Measurements from ENCODE around the gene SERPINB6.
"Not testable (repeated sequence)": the region's sequence is repeated elsewhere in the genome, so short reads cannot be mapped to it uniquely, and the experiment has no call there.

SERPINB6 gene

DNA sequence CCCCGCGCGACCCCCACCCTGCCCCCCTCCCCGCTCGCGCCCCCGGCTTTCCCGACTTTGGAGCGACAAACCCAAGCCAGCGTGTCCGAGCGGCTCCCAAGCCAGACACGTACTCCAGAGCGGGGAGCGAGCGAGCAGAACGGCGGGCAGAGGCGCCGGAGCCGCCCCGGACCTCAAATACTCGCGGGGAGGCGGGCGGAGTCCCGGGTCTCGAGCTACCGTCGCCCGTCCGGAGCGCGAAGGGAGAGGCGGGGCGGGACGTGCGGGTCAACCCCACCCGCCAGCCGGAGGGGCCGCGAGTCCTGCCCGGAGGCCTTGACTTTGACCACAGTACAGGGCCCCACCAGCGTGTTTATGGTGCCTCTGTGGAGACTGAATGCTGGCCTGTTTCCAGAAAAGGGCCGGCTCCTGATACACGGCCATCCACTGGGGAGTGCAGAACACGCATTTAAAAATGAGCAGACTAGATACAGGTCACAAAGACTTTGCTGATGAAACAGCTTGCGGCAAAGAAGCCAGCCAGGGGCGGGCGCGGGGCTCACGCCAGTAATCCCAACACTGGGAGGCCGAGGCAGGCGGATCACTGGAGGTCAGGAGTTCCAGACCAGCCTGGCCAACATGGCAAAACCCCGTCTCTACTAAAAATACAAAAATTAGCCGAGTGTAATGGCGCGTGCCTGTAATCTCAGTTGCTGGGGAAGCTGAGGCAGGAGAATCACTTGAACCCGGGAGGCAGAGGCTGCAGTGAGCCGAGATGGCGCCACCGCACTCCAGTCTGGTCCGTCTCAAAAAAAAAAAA, at the start of gene SERPINB6:
Gene SERPINB6 (minus strand): TSS at position 148 of the 799 bp plus-strand sequence. CDS start 12,235 bp downstream, outside the sequence.
- DNase-seq: peak; percentile 46 to 57

GRCh38 chr6:3019749-3020320, 48.5 kb upstream of the SERPINB6 start:
- no peak for DNase-seq

- peak; percentile 10 to 35 for DNase-seq
Observed at GRCh38 chr6:3019065-3019464, 47.7 kb upstream of the SERPINB6 start.

DNA sequence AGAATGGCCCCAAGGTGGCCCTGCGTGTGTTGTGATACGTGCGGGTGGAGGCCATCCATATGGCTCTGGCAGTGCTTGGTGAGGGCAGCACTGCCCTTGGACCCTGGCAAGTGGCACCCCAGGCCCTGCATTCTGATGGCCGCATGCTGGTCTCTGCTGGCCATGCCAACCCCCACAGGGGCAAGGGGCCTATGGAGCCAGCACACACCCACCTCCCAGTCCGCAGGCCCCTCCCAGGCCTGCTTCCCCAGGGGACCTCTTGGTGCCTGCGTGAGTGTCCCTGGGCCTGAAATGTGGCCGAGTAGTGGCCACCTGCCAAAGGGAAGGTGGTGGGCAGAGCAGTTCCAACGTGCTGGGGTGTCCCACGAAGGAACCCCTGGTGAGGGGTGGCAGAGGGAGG, 45.9 kb upstream of the SERPINB6 start:
- DNase-seq: no peak

- DNase-seq: no peak
Observed at GRCh38 chr6:3016473-3017280, 45.3 kb upstream of the SERPINB6 start.

- DNase-seq: no peak
Observed at GRCh38 chr6:3015144-3015543, 43.8 kb upstream of the SERPINB6 start.

DNA sequence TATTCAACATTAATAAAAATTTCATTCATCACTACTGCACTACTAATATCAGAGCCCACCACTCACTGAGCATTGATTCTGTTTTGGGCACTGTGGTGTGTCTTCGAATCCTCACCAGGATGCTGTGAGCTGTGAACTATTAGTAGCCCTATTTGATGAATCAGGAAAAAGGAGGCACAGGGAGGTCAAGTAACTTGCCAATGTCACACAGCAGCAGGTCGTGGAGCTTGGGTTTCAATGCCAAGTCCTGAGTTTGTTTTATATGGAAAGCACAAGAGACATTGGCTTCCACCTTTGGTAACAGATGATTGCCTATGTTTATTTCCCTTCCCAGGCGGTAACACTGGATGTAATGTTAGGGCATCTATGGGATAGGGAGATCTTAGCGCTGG, 43.3 kb upstream of the SERPINB6 start:
- DNase-seq: no peak

- no peak for DNase-seq
Observed at GRCh38 chr6:3013901-3014674, 42.7 kb upstream of the SERPINB6 start.

- peak; percentile 96 for DNase-seq
Observed at GRCh38 chr6:3013486-3013885, 42.1 kb upstream of the SERPINB6 start.

DNA sequence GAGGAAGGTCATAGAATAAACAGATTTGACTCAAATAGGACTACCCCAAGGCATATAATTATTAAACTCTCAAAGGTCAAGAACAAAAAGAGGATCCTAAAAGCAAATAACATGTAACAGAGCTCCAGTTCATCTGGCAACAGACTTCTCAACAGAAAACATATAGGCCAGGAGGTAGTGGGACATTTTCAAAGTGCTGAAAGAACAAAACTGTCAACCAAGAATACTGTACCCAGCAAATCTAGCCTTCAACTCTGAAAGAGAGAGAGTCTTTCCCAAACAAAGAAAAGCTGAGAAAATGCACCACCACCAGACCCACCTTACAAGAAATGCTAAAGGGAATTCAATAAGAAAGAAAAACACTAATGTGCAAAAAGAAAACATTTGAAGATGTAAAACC, 40.2 kb upstream of the SERPINB6 start:
- DNase-seq: no peak

GRCh38 chr6:3011158-3011557, 39.8 kb upstream of the SERPINB6 start:
- no peak for DNase-seq

DNA sequence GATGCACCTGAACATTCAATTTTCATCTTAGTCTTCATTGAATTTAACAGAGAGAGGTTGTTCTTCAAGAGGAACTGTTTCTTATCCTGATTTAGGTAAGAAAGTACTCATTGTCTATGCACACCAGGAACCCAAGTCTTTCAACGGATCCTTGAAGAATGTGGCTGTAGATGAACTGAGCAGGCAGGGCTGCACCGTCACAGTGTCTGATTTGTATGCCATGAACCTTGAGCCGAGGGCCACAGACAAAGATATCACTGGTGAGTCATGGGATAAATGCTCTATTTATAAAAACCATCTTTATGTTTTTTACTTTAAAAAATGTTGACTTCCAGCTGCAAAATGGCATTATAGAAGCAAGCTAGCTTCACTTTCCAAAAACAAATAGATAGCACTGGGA, 38.6 kb upstream of the SERPINB6 start:
- DNase-seq: no peak

- not testable (repeated sequence) for DNase-seq
Observed at GRCh38 chr6:3008712-3009265, 37.4 kb upstream of the SERPINB6 start.

DNA sequence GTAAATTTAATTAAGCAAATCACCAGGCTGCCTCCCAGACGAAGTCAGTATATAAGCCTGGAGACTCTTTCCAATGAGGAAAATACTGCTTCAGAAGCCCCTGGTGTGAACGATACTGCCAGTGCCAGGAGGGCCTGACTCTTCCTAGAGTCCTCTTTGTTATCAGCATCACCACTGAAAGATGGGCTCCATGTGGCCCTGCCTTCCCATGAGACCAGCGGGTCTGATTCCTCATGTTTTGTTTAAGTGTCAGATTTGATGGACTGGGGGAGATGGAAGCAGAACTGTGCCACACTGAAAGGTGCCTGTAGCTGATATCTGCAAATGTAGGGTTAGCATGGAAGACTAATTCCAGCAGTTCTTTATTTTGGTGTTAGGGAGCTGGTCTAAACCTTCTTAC, 36.2 kb upstream of the SERPINB6 start:
- no peak for DNase-seq

DNA sequence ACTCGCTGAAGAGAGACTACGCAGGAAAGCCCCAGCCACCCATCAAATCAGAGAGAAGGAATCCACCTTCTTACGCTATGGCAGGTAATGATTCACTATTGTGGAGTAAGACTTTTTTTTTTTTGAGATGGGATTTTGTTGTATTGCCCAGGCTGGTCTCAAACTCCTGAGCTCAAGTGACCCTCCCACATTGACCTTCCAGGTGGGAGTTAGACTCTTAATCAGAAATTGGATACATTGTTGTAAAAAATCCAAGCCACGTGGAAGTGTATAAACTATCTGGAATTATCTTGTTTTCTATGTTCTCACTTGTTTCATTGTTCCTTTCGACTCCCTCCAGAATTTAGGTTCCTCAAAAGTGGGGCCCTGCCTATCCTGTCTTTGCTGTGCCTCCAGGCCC, 35.1 kb upstream of the SERPINB6 start:
- DNase-seq: no peak

DNA sequence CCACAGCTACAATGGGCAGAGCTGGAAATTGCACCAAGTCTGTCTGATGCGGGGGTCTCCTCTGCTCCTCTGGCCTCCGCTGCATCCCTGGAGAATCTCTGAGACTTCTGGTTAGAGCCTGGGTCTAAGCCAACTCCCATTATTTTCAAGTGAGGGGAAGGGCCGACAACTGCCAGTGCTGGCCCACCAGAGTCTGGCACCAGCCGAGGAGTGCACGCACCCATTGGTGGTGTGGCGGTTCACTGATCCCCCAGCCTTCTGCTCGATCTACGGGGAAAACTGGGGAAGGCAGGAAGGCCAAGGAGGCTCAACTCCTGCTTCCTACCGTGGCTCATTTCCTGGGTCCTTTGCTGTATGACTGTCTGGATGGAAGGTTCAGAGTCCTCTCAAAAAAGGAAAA, 34.5 kb upstream of the SERPINB6 start:
- DNase-seq: no peak

GRCh38 chr6:3005077-3005476, 33.7 kb upstream of the SERPINB6 start:
- no peak for DNase-seq

DNA sequence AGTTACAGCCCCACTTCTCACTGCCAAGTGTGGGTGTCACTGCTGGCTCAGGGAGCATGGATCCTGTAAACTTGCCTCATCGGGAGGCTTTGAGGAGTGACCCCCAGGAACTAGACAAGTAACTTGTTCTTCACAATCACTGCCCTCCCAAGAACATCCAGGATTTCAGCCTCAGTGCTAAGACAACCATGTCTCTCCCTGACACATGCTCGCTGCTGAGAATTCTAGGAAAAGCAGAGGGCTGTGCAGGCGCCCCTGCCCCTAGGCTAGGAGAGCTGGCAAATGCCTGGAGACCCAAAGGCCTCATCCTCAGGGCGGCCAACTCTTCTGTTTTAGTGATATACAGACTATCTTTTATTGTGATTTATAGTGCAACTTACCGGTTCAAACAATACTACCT, 31.9 kb upstream of the SERPINB6 start:
- DNase-seq: not testable (repeated sequence)

DNA sequence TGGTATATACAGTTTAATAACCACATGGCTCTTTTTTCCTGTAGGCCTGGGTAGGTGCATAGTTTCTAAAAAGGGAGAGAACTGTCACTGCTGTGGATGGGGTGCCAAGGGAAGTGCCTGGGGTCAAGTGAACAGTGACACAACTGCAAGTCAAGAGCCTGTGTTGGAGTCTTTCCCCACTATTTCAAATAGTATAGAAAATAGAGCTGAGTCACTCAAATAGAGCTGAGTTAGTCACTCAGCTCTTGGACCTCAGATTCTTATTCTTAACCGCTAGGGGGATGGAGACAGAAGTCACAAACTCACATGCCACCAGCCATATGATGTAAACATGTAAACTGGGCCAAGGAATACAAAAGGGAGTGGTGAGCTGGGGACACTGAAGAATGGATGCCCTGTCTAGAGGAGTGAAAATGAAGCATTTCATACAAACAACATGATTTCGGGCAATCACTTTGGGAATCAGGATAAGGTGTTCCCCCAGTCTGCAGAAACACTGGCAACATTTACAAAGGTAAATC, 30.5 kb upstream of the SERPINB6 start:
- peak; percentile 99 for DNase-seq

GRCh38 chr6:3001146-3001772, 29.9 kb upstream of the SERPINB6 start:
- DNase-seq: no peak

DNA sequence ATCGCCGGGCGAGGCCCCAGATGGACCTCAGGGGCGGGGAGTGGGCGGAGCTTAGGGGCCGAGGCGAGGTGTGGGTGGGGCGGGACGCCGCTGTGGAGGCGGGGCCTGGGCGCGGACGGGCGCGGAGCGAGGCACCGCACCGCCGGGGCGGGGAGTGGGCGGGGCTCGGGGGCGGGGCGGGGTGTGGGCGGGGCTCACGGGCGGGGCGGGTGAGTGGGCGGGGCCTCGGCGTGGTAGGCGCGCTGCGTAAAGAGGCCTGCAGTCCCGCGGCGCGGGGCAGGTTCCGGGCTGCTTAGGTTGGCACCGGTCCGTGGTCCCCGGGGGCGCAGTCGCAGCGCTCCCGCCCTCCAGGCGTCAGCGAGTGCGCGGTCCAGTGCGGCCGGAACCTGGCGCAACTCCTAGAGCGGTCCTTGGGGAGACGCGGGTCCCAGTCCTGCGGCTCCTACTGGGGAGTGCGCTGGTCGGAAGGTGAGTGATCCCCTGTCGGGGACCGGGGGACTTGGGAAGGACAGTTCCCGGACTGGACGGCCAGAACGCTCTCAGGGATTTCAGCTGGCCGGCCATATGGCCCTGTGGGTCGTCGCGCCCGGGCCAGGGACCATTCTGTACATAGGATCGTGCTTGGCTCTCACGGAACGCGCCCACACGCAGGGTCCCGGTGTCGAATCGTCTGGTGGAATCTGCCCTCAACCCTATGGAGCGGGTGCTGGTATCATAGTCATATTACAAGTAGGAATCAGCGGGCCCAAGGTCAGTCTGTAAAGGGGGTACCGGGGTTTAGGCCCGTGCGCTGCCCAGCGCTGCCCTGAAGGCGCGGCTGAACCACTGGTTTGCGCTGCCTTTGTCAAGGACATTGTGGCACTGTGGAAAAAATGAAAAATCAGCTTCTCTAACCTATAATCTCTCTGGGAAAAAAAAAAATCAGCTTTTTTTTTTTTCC, 28.5 kb upstream of the SERPINB6 start, which contains the start of gene NQO2:
Gene NQO2 (plus strand): TSS at position 277 of the 940 bp plus-strand sequence. CDS start 6,659 bp downstream, outside the sequence.
- DNase-seq: peak; percentile 78 to 89
